Activated T-helper 1 cell treated with anti-CD3 and anti-CD28 coated beads, Interleukin-2, amount 50 U/mL, for 16 hours (primary cell): ENCODE measurements around the gene EZR.

ENCODE experiments used
- DNase-seq, 2 donors: peaks; one replicate each; pipeline ENCODE4 v3.0.0-alpha.2; 2020; ENCODE audit warnings: low read depth in 1 of 2, low spot score in 1 of 2

The EZR gene

DNA sequence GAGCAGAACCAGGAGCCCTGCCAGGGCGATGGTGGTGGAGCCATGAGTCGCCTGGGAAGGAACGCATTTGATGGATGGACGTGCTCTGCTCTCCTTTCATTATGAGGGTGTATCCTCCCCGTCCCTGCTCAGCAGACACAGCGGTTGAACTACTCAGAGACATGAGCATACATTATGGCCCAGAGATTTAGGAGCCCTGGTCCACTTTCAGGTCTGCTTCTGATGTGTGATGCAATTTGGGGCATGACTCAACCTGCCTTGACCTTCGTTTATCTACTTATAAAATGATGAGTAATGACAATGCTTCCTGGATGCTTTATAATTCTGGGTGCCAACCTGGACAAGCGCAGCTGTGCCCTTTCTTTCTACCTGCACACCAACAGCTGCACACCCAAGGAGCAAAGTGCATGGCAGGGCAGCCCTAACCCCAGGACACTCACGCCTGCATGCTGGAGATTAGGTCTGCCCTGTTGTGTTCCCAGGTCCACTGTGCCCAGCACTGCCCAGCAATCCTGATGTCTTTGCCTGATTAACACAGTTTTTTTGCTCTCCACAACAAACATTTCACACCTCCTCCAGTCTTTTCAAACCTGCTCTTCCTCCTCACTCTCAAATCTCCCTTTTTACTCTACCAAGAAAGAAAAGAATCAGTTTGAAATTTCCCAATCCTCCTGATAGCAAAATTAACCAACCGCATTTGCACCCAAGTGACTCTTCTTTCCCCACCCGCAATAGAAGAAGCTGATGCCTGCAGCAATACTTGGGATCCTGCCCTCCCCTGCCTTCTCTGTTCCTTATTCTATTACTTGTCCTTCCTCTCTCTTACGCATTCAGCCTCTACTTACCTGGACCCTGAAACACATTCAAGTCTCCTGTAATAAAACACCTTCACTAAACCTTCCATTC lies 81.2 kb downstream of the EZR start:
- DNase-seq, result no peak

- no peak for DNase-seq
Measured at GRCh38 chr6:158737082-158737709, 82.0 kb downstream of the EZR start.

- no peak for DNase-seq
Measured at GRCh38 chr6:158735009-158735408, 84.2 kb downstream of the EZR start.

DNA sequence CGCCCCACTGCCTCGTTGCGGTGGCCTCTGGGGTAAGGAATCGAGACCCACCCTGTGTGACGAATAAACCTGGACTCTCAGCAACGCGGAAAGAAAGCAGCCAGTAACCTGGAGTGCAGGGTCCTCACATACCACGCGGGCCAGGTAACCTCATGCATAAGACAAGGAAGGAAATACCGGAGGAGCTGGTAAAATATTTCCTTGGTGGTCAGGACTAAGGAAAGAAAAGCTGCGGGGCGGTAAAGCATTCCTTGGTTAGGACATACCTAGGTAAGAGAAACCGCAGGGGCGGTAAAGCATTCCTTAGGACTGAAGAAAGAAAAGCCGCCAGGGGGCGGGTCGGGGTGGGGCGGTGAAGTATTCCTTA lies 88.6 kb downstream of the EZR start:
- DNase-seq, result no peak

DNA sequence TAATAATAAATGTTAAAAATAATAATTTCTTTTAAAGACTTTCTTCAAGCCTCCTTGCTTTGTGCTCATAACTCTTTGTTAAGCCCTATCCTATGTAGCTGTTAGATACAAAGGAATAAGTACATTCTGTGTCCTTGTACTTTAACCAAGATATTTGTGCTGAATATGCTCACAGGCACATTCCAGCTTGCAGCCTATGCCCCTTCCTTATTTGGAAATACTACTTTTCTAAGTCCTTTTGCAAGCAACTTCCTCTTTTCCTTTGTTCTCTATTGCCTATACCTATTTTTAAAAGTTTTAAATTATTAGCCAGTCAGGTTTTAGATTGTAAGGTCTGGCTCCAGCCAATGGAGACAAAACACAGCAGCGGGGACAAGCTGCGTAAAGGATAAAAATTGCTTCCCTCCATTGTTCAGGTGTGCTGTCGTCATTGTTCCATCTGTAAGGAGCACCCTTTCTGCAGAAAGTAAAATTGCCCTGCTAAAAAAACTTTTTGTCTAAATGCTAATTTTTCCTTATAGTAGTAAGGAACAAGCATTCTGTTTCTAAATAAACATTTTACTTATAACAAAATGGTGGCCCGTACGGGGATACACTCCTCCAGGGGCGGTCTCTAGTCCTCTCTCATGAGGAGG lies 89.1 kb downstream of the EZR start:
- no peak for DNase-seq

DNA sequence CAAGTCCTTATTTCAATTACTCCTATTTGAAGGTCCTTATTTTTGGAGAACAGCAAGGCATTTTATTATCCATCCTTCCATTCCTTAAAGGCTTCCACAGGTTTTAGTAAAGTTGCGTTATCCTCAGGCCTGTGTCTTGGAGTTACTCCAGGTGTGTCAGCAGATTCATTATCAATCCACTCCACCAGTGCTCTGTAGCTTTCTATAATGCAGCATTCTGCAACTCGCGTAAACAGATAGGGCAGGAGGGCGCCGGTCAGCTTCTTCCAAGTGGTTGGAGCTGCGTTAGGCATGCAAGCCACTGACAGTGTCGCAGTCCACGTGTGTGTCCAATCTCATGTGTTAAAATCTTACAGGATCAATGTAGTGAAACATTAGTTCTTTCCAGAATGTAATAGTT lies 93.5 kb downstream of the EZR start:
- DNase-seq, result no peak

DNA sequence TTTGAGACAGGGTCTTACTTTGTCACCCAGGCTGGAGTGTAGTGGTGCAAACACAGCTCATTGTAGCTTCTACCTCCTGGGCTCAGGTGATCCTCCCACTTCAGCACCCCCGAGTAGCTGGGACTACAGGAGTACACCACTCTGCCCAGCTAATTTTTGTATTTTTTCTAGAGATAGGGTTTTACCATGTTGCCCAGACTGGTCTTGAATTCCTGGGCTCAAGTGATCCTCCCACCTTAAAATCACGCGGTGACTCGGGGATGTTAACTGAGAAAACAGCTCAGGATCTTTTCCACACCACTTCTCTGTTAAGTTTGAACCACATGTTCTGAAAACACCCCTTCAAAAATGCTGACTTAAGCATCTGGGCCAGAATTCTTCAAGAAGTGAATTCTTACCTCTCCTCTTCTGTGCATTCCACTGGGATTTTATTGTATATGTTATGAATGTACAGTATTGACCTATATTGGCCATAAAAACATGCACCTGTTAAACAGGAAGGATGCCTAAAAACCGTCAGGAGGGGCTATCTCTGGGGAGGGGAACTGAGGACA lies 96.9 kb downstream of the EZR start:
- no peak for DNase-seq

DNA sequence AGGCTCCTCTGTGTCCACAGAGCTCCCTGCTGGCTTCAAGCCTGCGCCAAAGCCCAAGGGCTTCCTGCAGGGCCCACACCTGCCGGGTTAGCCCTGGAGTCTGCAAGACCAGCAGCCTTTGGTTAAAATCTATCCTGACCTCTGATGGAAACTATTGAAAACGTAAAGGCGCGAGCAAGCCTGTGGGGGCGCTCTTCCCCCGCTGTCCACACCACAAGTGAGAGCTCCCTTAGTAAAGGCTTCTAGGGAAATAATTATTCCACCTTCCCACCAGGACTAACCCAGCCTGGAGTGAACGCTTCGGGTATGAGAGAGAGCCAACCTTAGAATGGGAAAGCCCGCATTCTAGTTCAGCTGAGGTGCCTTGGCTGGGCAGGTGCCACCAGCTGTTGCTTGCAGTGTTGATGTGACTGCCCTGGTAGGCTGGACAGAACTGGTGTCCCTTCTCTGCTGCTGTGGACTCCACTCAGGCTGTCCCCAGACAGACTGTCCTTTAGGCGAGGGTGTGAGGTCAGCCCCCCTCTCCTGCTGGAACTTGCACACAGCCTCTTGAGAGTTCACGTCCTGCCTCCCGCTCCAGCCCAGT lies 100.6 kb downstream of the EZR start:
- no peak for DNase-seq

DNA sequence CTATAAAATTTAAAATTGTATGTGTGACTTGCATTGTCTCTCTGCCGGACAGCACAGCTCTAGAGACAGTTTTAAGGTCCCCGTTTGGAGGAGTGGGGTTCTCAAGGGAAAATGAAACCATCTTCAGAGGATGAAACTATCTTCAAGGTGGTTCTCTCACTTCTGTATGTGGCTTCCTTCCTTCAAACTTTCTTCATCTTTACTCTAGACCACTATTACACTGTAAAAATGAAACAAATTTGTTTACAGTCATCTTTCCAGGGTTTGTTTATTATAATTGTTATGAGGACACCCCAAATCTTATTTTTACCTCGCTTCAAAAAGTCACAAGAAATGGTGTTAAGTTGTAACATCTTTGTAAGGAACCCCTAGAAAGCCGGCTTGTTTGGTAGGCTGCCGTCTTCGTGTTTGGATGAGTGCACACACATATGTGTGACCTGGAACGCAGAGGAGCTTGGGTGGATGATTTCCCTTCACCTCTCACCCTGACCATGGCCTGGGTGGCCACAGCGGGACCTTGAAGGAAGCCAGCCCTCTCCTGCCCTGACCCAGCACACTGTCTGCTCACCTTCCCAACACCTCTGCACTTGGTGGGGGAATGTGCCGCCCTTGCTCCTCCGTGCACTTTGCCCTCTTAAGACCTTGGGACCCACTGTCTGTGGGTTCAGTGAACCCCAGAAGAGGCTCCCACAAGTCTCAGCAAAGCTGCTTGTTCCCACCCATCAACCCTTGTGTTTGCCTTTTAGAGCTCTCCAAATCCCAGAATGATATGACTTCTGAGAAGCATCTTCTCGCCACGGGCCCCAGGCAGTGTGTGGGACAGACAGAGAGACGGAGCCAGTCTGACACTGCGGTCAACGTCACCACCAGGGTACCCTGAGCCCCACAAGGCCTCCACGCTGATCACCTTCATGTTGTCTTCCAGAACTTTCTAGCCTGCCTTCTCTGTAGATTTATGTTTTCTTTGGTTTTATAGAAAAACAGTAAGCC lies 101.5 kb downstream of the EZR start:
- no peak for DNase-seq
